Kidney glomerular epithelial cell (primary cell): ENCODE data around the gene PLCXD3.
"Not testable (repeated sequence)": the region's sequence is repeated elsewhere in the genome, so short reads cannot be mapped to it uniquely, and the experiment has no call there.

Experiments
- DNase-seq: peaks from one replicate; lab custom pipeline; 2025; lab: John Stamatoyannopoulos, UW

The PLCXD3 gene

GRCh38 chr5:41349846-41350245 lies 160.6 kb downstream of the PLCXD3 start:
- no peak for DNase-seq

- no peak for DNase-seq
Measured at GRCh38 chr5:41347569-41347968, 162.8 kb downstream of the PLCXD3 start.

GRCh38 chr5:41346609-41347008 lies 163.8 kb downstream of the PLCXD3 start:
- DNase-seq: no peak

GRCh38 chr5:41345295-41345694 lies 165.1 kb downstream of the PLCXD3 start:
- no peak for DNase-seq

- DNase-seq: no peak
Measured at GRCh38 chr5:41339339-41339738, 171.1 kb downstream of the PLCXD3 start.

GRCh38 chr5:41338136-41338675 lies 172.2 kb downstream of the PLCXD3 start:
- DNase-seq: no peak

GRCh38 chr5:41337724-41338123 lies 172.7 kb downstream of the PLCXD3 start:
- no peak for DNase-seq

- DNase-seq: no peak
Measured at GRCh38 chr5:41337216-41337615, 173.2 kb downstream of the PLCXD3 start.

GRCh38 chr5:41336471-41336870 lies 173.9 kb downstream of the PLCXD3 start:
- DNase-seq: no peak

GRCh38 chr5:41335596-41336181 lies 174.7 kb downstream of the PLCXD3 start:
- no peak for DNase-seq

GRCh38 chr5:41334758-41335157 lies 175.6 kb downstream of the PLCXD3 start:
- DNase-seq: no peak

- no peak for DNase-seq
Measured at GRCh38 chr5:41334221-41334620, 176.2 kb downstream of the PLCXD3 start.

- no peak for DNase-seq
Measured at GRCh38 chr5:41325074-41325473, 185.3 kb downstream of the PLCXD3 start.

- DNase-seq: not testable (repeated sequence)
Measured at GRCh38 chr5:41322826-41323225, 187.6 kb downstream of the PLCXD3 start.

- DNase-seq: no peak
Measured at GRCh38 chr5:41312478-41313060, 197.8 kb downstream of the PLCXD3 start.

GRCh38 chr5:41312066-41312465 lies 198.3 kb downstream of the PLCXD3 start:
- no peak for DNase-seq

- no peak for DNase-seq
Measured at GRCh38 chr5:41309275-41309674, 201.1 kb downstream of the PLCXD3 start.

- no peak for DNase-seq
Measured at GRCh38 chr5:41306005-41306404, 204.4 kb downstream of the PLCXD3 start.

GRCh38 chr5:41305056-41305455 lies 205.3 kb downstream of the PLCXD3 start:
- DNase-seq: no peak

- no peak for DNase-seq
Measured at GRCh38 chr5:41296066-41296465, 214.3 kb downstream of the PLCXD3 start.

GRCh38 chr5:41291323-41291722 lies 219.1 kb downstream of the PLCXD3 start:
- no peak for DNase-seq

GRCh38 chr5:41290810-41291209 lies 219.6 kb downstream of the PLCXD3 start:
- DNase-seq: no peak

GRCh38 chr5:41289970-41290464 lies 220.4 kb downstream of the PLCXD3 start:
- no peak for DNase-seq

- DNase-seq: no peak
Measured at GRCh38 chr5:41286696-41287095, 223.7 kb downstream of the PLCXD3 start.
